ENCODE measurements around the gene SLC39A3. TPM values are rescaled to one million over a fixed set of nuclear protein-coding genes. Genes with fewer than 3 reads are reported as not detected.
"Not testable (repeated sequence)": the region's sequence is repeated elsewhere in the genome, so short reads cannot be mapped to it uniquely, and the experiment has no call there.

SLC39A3 gene
- total RNA-seq, 1 donor from 2014 or later: 72.7 TPM

DNA sequence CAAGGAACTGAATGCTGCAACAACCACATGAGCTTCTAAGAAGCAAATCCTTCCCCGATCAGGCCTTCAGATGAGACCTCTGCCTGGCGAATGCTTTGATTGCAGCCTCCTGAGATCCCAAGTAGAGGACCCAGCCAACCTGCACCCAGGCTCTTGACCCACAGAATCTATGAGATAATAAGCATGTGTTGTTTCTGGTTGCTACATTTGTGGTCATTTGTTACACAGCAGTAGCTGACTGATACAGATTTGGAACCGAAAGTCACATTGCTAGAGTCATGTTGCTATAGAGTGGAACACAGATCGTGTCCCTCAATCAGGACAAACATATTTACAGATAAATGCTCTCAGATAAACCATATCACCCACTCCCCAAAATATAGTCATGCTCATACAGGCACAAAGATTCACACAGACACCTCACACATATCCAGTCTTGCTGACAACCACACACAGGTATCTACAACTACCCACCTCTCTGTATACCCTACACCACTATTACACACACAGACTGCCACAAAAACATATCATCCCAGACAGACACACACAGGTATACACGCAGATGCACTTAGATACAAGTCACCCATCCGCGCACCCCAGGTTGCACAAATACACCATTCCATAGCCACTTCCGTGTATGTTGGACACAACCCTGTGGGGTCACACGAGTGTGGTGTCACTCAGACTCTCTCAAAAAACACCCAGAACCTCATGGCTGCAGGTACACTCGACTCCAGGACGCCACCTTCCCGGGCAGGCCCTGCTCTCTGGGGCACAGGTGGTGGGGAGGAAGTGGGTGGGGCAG lies 24.1 kb downstream of the SLC39A3 start:
- intact Hi-C loops (cut with DNase I): no loop called here
- Histone ChIP-seq H3K27me3 (peaks cover 8% of the 10 kb centered on the region), H3K4me3 (no peak overlapping the region), H3K4me1 (peaks cover 6 to 7% of the 10 kb centered on the region in 2 donors), H3K27ac (no peak overlapping the region), H3K9me3 (no peaks in the 10 kb centered on the region), H3K36me3 (no peaks in the 10 kb centered on the region)
- no peak for TF ChIP-seq CTCF (IDR thresholded peaks at IDR 0.05)
- no peak for DNase-seq (ENCODE audit: low spot score in 2 of 2)

GRCh38 chr19:2714531-2715269 lies 25.1 kb downstream of the SLC39A3 start:
- Histone ChIP-seq H3K27me3 (no peaks in the 10 kb centered on the region), H3K4me3 (no peak overlapping the region), H3K36me3 (no peaks in the 10 kb centered on the region), H3K4me1 (no peaks in the 10 kb centered on the region), H3K27ac (no peak overlapping the region), H3K9me3 (no peaks in the 10 kb centered on the region)
- no peak for TF ChIP-seq CTCF (IDR thresholded peaks at IDR 0.05)
- intact Hi-C loops (cut with DNase I): no loop called here
- DNase-seq (ENCODE audit: low spot score in 2 of 2): no peak

DNA sequence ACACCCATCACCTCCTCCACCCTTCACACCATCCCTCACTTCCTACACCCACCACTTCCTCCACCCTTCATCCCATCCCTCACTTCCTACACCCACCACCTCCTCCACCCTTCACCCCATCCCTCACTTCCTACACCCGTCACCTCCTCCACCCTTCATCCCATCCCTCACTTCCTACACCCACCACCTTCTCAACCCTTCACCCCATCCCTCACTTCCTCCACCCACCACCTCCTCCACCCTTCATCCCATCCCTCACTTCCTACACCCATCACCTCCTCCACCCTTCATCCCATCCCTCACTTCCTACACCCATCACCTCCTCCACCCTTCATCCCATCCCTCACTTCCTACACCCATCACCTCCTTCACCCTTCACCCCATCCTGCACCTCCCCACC lies 25.7 kb downstream of the SLC39A3 start:
- H3K27ac ChIP-seq; H3K4me3 ChIP-seq; DNase-seq (ENCODE audit: low spot score in 2 of 2); H3K9me3 ChIP-seq; H3K27me3 ChIP-seq; intact Hi-C loops (cut with DNase I); H3K4me1 ChIP-seq; H3K36me3 ChIP-seq: not testable (repeated sequence)

GRCh38 chr19:2713170-2713569 lies 26.6 kb downstream of the SLC39A3 start:
- H3K4me1 ChIP-seq; DNase-seq (ENCODE audit: low spot score in 2 of 2); H3K27ac ChIP-seq; H3K27me3 ChIP-seq; H3K36me3 ChIP-seq; intact Hi-C loops (cut with DNase I); H3K9me3 ChIP-seq; H3K4me3 ChIP-seq: not testable (repeated sequence)

GRCh38 chr19:2711875-2712205 lies 28.0 kb downstream of the SLC39A3 start:
- H3K27me3 ChIP-seq: no peaks in the 10 kb centered on the region
- TF ChIP-seq CTCF (IDR thresholded peaks at IDR 0.05): no peak
- DNase-seq (ENCODE audit: low spot score in 2 of 2): no peak
- H3K9me3 ChIP-seq: no peaks in the 10 kb centered on the region
- H3K4me1 ChIP-seq: no peaks in the 10 kb centered on the region
- intact Hi-C loops (cut with DNase I): no loop called here
- no peaks in the 10 kb centered on the region for H3K36me3 ChIP-seq
- no peak overlapping the region for H3K4me3 ChIP-seq
- no peak overlapping the region for H3K27ac ChIP-seq

- no peak for DNase-seq (ENCODE audit: low spot score in 2 of 2)
- no peak overlapping the region for H3K27ac ChIP-seq
- no peaks in the 10 kb centered on the region for H3K4me1 ChIP-seq
- H3K36me3 ChIP-seq: no peaks in the 10 kb centered on the region
- intact Hi-C loops (cut with DNase I): no loop called here
- H3K9me3 ChIP-seq: no peaks in the 10 kb centered on the region
- H3K4me3 ChIP-seq: no peak overlapping the region
- H3K27me3 ChIP-seq: no peaks in the 10 kb centered on the region
- no peak for TF ChIP-seq CTCF (IDR thresholded peaks at IDR 0.05)
Measured at GRCh38 chr19:2711172-2711874, 28.5 kb downstream of the SLC39A3 start.

Measured in ascending aorta (tissue), 2 donors.